SK-N-SH treated with all-trans-retinoic acid at 6 μM for 48 hours (cell line): Measurements from ENCODE around the gene IQSEC1.

Source experiments
- ATAC-seq: fragments of 200-7000 bp; cut with Tn5 transposase; 3 replicates; pipeline ENCODE4 v1.9.1; 2020; ENCODE audit warnings: mild to moderate bottlenecking, moderate library complexity
- ARNTL ChIP-seq: fragments of 450-650 bp; formaldehyde crosslinking; IDR thresholded peaks from 2 replicates; pipeline ENCODE4 v1.5.0; 2020; ENCODE audit warnings: low read depth, mild to moderate bottlenecking, moderate library complexity, borderline replicate concordance
- BACH2 ChIP-seq: fragments of 250-450 bp; sonication (Bioruptor Pico); IDR thresholded peaks from 2 replicates; pipeline ENCODE4 v1.9.0; 2021; ENCODE audit warnings: mild to moderate bottlenecking, borderline replicate concordance
- CSRNP3 ChIP-seq: fragments of 250-450 bp; sonication (Bioruptor Pico); IDR thresholded peaks from 2 replicates; pipeline ENCODE4 v1.5.1; 2021; ENCODE audit warnings: mild to moderate bottlenecking, moderate library complexity
- ESRRG ChIP-seq: fragments of 250-450 bp; sonication (Bioruptor Pico); IDR thresholded peaks from 2 replicates; pipeline ENCODE4 v1.6.1; 2021; ENCODE audit warnings: mild to moderate bottlenecking
- GLIS3 ChIP-seq: fragments of 250-450 bp; sonication (Bioruptor Pico); IDR thresholded peaks from 2 replicates; pipeline ENCODE4 v1.5.0; 2020; ENCODE audit warnings: mild to moderate bottlenecking, moderate library complexity
- ISL1 ChIP-seq: fragments of 250-450 bp; sonication (Bioruptor Pico); IDR thresholded peaks from 2 replicates; pipeline ENCODE4 v2.1.2; 2022; ENCODE audit warnings: mild to moderate bottlenecking, moderate library complexity
- OSR1 ChIP-seq: fragments of 250-450 bp; sonication (Bioruptor Pico); IDR thresholded peaks from 2 replicates; pipeline ENCODE4 v1.8.0; 2022; ENCODE audit warnings: moderate library complexity, mild to moderate bottlenecking, inconsistent platforms
- PATZ1 ChIP-seq: fragments of 250-450 bp; sonication (Bioruptor Pico); IDR thresholded peaks from 2 replicates; pipeline ENCODE4 v1.8.0; 2020; ENCODE audit warnings: mild to moderate bottlenecking, moderate library complexity, borderline replicate concordance
- PPARA ChIP-seq: fragments of 250-450 bp; sonication (Bioruptor Pico); IDR thresholded peaks from 2 replicates; pipeline ENCODE4 v1.5.0; 2020; ENCODE audit warnings: mild to moderate bottlenecking, borderline replicate concordance
- RARB ChIP-seq: fragments of 250-450 bp; sonication (Bioruptor Pico); IDR thresholded peaks from 2 replicates; pipeline ENCODE4 v1.8.0; 2021; ENCODE audit warnings: mild to moderate bottlenecking, moderate library complexity
- SNAI2 ChIP-seq: fragments of 250-450 bp; sonication (Bioruptor Pico); IDR thresholded peaks from 2 replicates; pipeline ENCODE4 v1.5.0; 2020; ENCODE audit warnings: mild to moderate bottlenecking, moderate library complexity
- TCF4 ChIP-seq: fragments of 250-450 bp; sonication (Bioruptor Pico); IDR thresholded peaks from 2 replicates; pipeline ENCODE4 v1.8.0; 2021; ENCODE audit warnings: mild to moderate bottlenecking, moderate library complexity, borderline replicate concordance
- TOX ChIP-seq: fragments of 250-450 bp; sonication (Bioruptor Pico); IDR thresholded peaks from 2 replicates; pipeline ENCODE4 v1.8.0; 2021; ENCODE audit warnings: mild to moderate bottlenecking, moderate library complexity, borderline replicate concordance
- ZC3H10 ChIP-seq: fragments of 250-450 bp; sonication (Bioruptor Pico); IDR thresholded peaks from 2 replicates; pipeline ENCODE4 v1.5.1; 2021; ENCODE audit warnings: mild to moderate bottlenecking, moderate library complexity
- ZFP3 ChIP-seq: fragments of 250-450 bp; sonication (Bioruptor Pico); IDR thresholded peaks from 2 replicates; pipeline ENCODE4 v1.5.0; 2020; ENCODE audit warnings: mild to moderate bottlenecking, moderate library complexity
- ZFP30 ChIP-seq: fragments of 450-650 bp; formaldehyde crosslinking; IDR thresholded peaks from 2 replicates; pipeline ENCODE4 v1.5.0; 2022; ENCODE audit warnings: mild to moderate bottlenecking, moderate library complexity
- ZNF565 ChIP-seq: fragments of 450-650 bp; formaldehyde crosslinking; conservative IDR thresholded peaks from 2 replicates; pipeline ENCODE4 v1.5.0; 2020; ENCODE audit warnings: low read depth, mild to moderate bottlenecking, moderate library complexity
- ZNF70 ChIP-seq: fragments of 450-650 bp; formaldehyde crosslinking; IDR thresholded peaks from 2 replicates; pipeline ENCODE4 v1.5.0; 2020; ENCODE audit warnings: mild to moderate bottlenecking, moderate library complexity
- ZNF8 ChIP-seq: fragments of 450-650 bp; formaldehyde crosslinking; IDR thresholded peaks from 2 replicates; pipeline ENCODE4 v1.5.0; 2020; ENCODE audit warnings: mild to moderate bottlenecking, moderate library complexity
- TF ChIP-seq, protein P1 (sequence below): fragments of 250-450 bp; sonication (Bioruptor Pico); IDR thresholded peaks from 2 replicates; pipeline ENCODE4 v1.5.1; 2020; ENCODE audit warnings: low read depth, mild to moderate bottlenecking, moderate library complexity
- TF ChIP-seq, protein P2 (sequence below): fragments of 250-450 bp; sonication (Bioruptor Pico); IDR thresholded peaks from 2 replicates; pipeline ENCODE4 v1.8.0; 2021; ENCODE audit warnings: low read depth, mild to moderate bottlenecking, moderate library complexity, borderline replicate concordance

IQSEC1 gene

DNA sequence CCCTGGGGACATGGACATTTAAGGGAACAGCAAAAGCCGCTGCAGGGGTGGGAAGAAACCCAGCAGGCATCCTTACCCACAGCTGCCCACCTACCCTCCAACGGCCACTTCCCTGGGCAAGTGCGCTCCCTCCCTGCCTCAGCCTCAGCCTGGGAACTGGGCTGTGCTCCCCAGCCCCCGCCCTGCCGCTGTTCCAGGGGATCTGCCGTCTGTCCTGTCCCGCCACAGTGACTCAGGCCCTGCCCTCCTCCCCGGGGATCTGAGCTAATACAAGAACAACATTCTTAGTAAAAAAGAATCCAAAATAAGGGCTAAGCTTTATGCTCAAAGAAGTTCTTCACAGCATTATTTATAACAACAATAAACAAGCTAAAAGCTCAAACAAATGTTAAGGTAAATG lies 7.4 kb upstream of the IQSEC1 start (continued):
- TF ChIP-seq TOX (CRISPR knock-in tag) (no peak), ISL1 (CRISPR knock-in tag) (no peak), TCF4 (CRISPR knock-in tag) (no peak)

DNA sequence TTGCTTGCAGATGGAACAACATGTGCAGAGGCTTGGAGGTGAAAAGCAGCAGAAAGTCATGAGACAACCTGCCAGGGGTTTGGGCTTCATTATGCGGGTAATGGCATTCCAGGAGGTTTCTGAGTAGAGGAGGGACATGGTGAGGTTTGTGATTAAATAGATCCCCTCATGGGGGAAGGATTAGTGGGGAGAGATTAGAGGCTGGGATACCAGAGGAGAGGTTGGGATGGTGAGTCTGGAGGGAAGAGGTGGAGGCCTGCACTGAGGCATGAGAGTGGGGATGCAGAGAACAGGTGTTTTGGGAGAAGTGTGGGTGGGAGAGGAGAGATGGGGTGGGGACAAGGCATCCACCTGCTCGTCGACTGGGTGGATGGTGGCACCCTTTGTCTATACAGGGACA lies 6.8 kb upstream of the IQSEC1 start:
- ATAC-seq: no peak

GRCh38 chr3:13079510-13079909 lies 6.3 kb upstream of the IQSEC1 start:
- no peak for ATAC-seq
- TF ChIP-seq ZNF565 (CRISPR knock-in tag) (no peak), ESRRG (CRISPR knock-in tag) (no peak), ZNF70 (CRISPR knock-in tag) (no peak), SNAI2 (CRISPR knock-in tag) (no peak), CSRNP3 (CRISPR knock-in tag) (no peak), ISL1 (CRISPR knock-in tag) (no peak), GLIS3 (CRISPR knock-in tag) (no peak), ARNTL (CRISPR knock-in tag) (no peak), ZFP3 (CRISPR knock-in tag) (no peak), TCF4 (CRISPR knock-in tag) (no peak), PATZ1 (CRISPR knock-in tag) (no peak), BACH2 (CRISPR knock-in tag) (no peak), ZFP30 (CRISPR knock-in tag) (no peak), OSR1 (CRISPR knock-in tag) (no peak)
- TF ChIP-seq, protein P1, sequence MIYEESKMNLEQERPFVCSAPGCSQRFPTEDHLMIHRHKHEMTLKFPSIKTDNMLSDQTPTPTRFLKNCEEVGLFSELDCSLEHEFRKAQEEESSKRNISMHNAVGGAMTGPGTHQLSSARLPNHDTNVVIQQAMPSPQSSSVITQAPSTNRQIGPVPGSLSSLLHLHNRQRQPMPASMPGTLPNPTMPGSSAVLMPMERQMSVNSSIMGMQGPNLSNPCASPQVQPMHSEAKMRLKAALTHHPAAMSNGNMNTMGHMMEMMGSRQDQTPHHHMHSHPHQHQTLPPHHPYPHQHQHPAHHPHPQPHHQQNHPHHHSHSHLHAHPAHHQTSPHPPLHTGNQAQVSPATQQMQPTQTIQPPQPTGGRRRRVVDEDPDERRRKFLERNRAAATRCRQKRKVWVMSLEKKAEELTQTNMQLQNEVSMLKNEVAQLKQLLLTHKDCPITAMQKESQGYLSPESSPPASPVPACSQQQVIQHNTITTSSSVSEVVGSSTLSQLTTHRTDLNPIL: no peak

More for the DNA sequence above, 6.8 kb upstream of the IQSEC1 start:
- TF ChIP-seq ARNTL (CRISPR knock-in tag) (no peak), ISL1 (CRISPR knock-in tag) (no peak), PATZ1 (CRISPR knock-in tag) (no peak), GLIS3 (CRISPR knock-in tag) (no peak), ZC3H10 (CRISPR knock-in tag) (no peak), RARB (CRISPR knock-in tag) (no peak), TCF4 (CRISPR knock-in tag) (no peak), ZFP30 (CRISPR knock-in tag) (no peak), PPARA (no peak), ZNF565 (CRISPR knock-in tag) (no peak), ZNF8 (CRISPR knock-in tag) (no peak), SNAI2 (CRISPR knock-in tag) (no peak), CSRNP3 (CRISPR knock-in tag) (no peak), TOX (CRISPR knock-in tag) (no peak), ZNF70 (CRISPR knock-in tag) (no peak), BACH2 (CRISPR knock-in tag) (no peak), ZFP3 (CRISPR knock-in tag) (no peak)
- TF ChIP-seq, protein P2, sequence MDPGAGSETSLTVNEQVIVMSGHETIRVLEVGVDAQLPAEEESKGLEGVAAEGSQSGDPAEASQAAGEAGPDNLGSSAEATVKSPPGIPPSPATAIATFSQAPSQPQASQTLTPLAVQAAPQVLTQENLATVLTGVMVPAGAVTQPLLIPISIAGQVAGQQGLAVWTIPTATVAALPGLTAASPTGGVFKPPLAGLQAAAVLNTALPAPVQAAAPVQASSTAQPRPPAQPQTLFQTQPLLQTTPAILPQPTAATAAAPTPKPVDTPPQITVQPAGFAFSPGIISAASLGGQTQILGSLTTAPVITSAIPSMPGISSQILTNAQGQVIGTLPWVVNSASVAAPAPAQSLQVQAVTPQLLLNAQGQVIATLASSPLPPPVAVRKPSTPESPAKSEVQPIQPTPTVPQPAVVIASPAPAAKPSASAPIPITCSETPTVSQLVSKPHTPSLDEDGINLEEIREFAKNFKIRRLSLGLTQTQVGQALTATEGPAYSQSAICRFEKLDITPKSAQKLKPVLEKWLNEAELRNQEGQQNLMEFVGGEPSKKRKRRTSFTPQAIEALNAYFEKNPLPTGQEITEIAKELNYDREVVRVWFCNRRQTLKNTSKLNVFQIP: no peak
- TF ChIP-seq, protein P1: no peak
- TF ChIP-seq, all 23 proteins: peak for 0
